HEK293 (cell line): ENCODE data around the gene NAGPA.

ENCODE experiments used
- CTCF ChIA-PET: fragments of 350-600 bp; formaldehyde crosslinking; extraction: SDS; loops from one replicate; lab custom pipeline; 2021; ENCODE audit warnings: antibody characterized with exemption; lab: Yijun Ruan, JAX
- POLR2A ChIA-PET: fragments of 300-600 bp; formaldehyde crosslinking; extraction: SDS; loops from one replicate; lab custom pipeline; 2020; ENCODE audit warnings: antibody characterized with exemption, inconsistent platforms; lab: Yijun Ruan, JAX
- H3K27ac ChIP-seq: fragments of 200-500 bp; sonication (Bioruptor generic); 2 replicates; pipeline ENCODE4 v1.5.1; 2014; ENCODE audit warnings: low read depth, low read length, control low read depth, inconsistent platforms; ENCODE audit errors: extremely low read depth
- H3K36me3 ChIP-seq, 2 experiments: fragments of 200-500 bp in 1 of 2; sonication (Bioruptor generic) in 1 of 2; 1 replicate in 1 of 2; 2 replicates in 1 of 2; pipeline ENCODE4 v1.5.1; 2014 to 2017; ENCODE audit warnings: inconsistent platforms in 2 of 2, low read length in 2 of 2; ENCODE audit not compliant: control insufficient read depth in 2 of 2, insufficient read depth in 1 of 2
- H3K4me1 ChIP-seq: fragments of 200-500 bp; sonication (Bioruptor generic); 2 replicates; pipeline ENCODE4 v1.5.1; 2014; ENCODE audit warnings: mild to moderate bottlenecking, low read length, inconsistent platforms; ENCODE audit not compliant: control insufficient read depth, insufficient read depth
- H3K4me3 ChIP-seq: 2 replicates; pipeline ENCODE4 v1.5.1; 2011; ENCODE audit warnings: low read depth, mild to moderate bottlenecking, control low read depth, low read length, moderate library complexity
- H3K9me3 ChIP-seq: fragments of 200-500 bp; sonication (Bioruptor generic); 2 replicates; pipeline ENCODE4 v1.5.1; 2014; ENCODE audit warnings: low read depth, low read length, inconsistent platforms; ENCODE audit not compliant: control insufficient read depth, insufficient read depth
- BCL11B ChIP-seq: fragments of 450-650 bp; formaldehyde crosslinking; IDR thresholded peaks from 2 replicates; pipeline ENCODE4 v1.5.1; 2016; ENCODE audit warnings: low read depth, missing biosample characterization, missing genetic modification characterization
- BCL6B ChIP-seq: fragments of 450-650 bp; formaldehyde crosslinking; IDR thresholded peaks from 2 replicates; pipeline ENCODE4 v1.5.1; 2017; ENCODE audit warnings: missing biosample characterization, missing genetic modification characterization
- FEZF1 ChIP-seq: fragments of 450-650 bp; formaldehyde crosslinking; IDR thresholded peaks from 2 replicates; pipeline ENCODE4 v1.5.1; 2016; ENCODE audit warnings: missing biosample characterization, missing genetic modification characterization
- IKZF3 ChIP-seq: fragments of 450-650 bp; IDR thresholded peaks from 2 replicates; pipeline ENCODE4 v1.5.0; 2018; ENCODE audit warnings: missing biosample characterization, mild to moderate bottlenecking, missing genetic modification characterization, moderate library complexity
- KLF8 ChIP-seq: fragments of 450-650 bp; formaldehyde crosslinking; IDR thresholded peaks from 2 replicates; pipeline ENCODE4 v1.5.1; 2016; ENCODE audit warnings: missing biosample characterization, missing genetic modification characterization
- MEIS1 ChIP-seq: sonication (generic); formaldehyde crosslinking; IDR thresholded peaks from 2 replicates; pipeline ENCODE4 v1.8.1; 2022; ENCODE audit warnings: missing genetic modification reagents, mild to moderate bottlenecking, borderline replicate concordance
- MZF1 ChIP-seq: fragments of 450-650 bp; formaldehyde crosslinking; IDR thresholded peaks from 2 replicates; pipeline ENCODE4 v1.5.1; 2017; ENCODE audit warnings: missing biosample characterization, missing genetic modification characterization, borderline replicate concordance
- OSR2 ChIP-seq: fragments of 450-650 bp; formaldehyde crosslinking; IDR thresholded peaks from 2 replicates; pipeline ENCODE4 v1.5.1; 2016; ENCODE audit warnings: missing biosample characterization, missing genetic modification characterization
- OVOL3 ChIP-seq: fragments of 450-650 bp; formaldehyde crosslinking; IDR thresholded peaks from 2 replicates; pipeline ENCODE4 v1.5.1; 2016; ENCODE audit warnings: missing biosample characterization, missing genetic modification characterization
- PRDM6 ChIP-seq: fragments of 450-650 bp; formaldehyde crosslinking; IDR thresholded peaks from 2 replicates; pipeline ENCODE4 v1.5.1; 2017; ENCODE audit warnings: missing biosample characterization, missing genetic modification characterization
- SCRT2 ChIP-seq: fragments of 450-650 bp; formaldehyde crosslinking; IDR thresholded peaks from 2 replicates; pipeline ENCODE4 v1.5.1; 2016; ENCODE audit warnings: missing biosample characterization, missing genetic modification characterization
- SETDB1 ChIP-seq: IDR thresholded peaks from one replicate; pipeline ENCODE4 v1.6.1; 2017; ENCODE audit warnings: mild to moderate bottlenecking, low read length, moderate library complexity, mixed read lengths; ENCODE audit not compliant: insufficient read length
- SP2 ChIP-seq: fragments of 450-650 bp; formaldehyde crosslinking; IDR thresholded peaks from 2 replicates; pipeline ENCODE4 v1.5.1; 2016; ENCODE audit warnings: missing biosample characterization, missing genetic modification characterization
- SP7 ChIP-seq: fragments of 450-650 bp; formaldehyde crosslinking; IDR thresholded peaks from 2 replicates; pipeline ENCODE4 v1.5.1; 2016; ENCODE audit warnings: missing biosample characterization, missing genetic modification characterization
- TRIM28 ChIP-seq: IDR thresholded peaks from 2 replicates; pipeline ENCODE4 v1.6.1; 2011; ENCODE audit warnings: low read length, control low read depth, borderline replicate concordance
- ZBTB1 ChIP-seq: fragments of 450-650 bp; formaldehyde crosslinking; IDR thresholded peaks from 2 replicates; pipeline ENCODE4 v1.5.1; 2016; ENCODE audit warnings: missing biosample characterization, missing genetic modification characterization
- ZBTB44 ChIP-seq: fragments of 450-650 bp; IDR thresholded peaks from 2 replicates; pipeline ENCODE4 v1.5.1; 2018; ENCODE audit warnings: missing biosample characterization, mild to moderate bottlenecking, missing genetic modification characterization
- ZNF175 ChIP-seq: fragments of 450-650 bp; formaldehyde crosslinking; IDR thresholded peaks from 2 replicates; pipeline ENCODE4 v1.5.1; 2016; ENCODE audit warnings: missing biosample characterization, missing genetic modification characterization
- ZNF23 ChIP-seq: fragments of 450-650 bp; formaldehyde crosslinking; IDR thresholded peaks from 2 replicates; pipeline ENCODE4 v1.5.1; 2016; ENCODE audit warnings: missing biosample characterization, missing genetic modification characterization, borderline replicate concordance
- ZNF266 ChIP-seq: fragments of 450-650 bp; formaldehyde crosslinking; IDR thresholded peaks from 2 replicates; pipeline ENCODE4 v1.5.1; 2016; ENCODE audit warnings: missing biosample characterization, missing genetic modification characterization, low read depth
- ZNF391 ChIP-seq: fragments of 450-650 bp; formaldehyde crosslinking; IDR thresholded peaks from 2 replicates; pipeline ENCODE4 v1.5.1; 2016; ENCODE audit warnings: low read depth, missing biosample characterization, missing genetic modification characterization, borderline replicate concordance
- ZNF398 ChIP-seq: fragments of 450-650 bp; formaldehyde crosslinking; IDR thresholded peaks from 2 replicates; pipeline ENCODE4 v1.5.1; 2017; ENCODE audit warnings: missing biosample characterization, missing genetic modification characterization
- ZNF423 ChIP-seq: fragments of 450-650 bp; formaldehyde crosslinking; IDR thresholded peaks from 2 replicates; pipeline ENCODE4 v1.5.1; 2016; ENCODE audit warnings: missing biosample characterization, missing genetic modification characterization
- ZNF488 ChIP-seq: fragments of 450-650 bp; formaldehyde crosslinking; IDR thresholded peaks from 2 replicates; pipeline ENCODE4 v1.5.1; 2016; ENCODE audit warnings: missing biosample characterization, missing genetic modification characterization
- ZNF580 ChIP-seq: fragments of 450-650 bp; formaldehyde crosslinking; IDR thresholded peaks from 2 replicates; pipeline ENCODE4 v1.5.1; 2016; ENCODE audit warnings: missing biosample characterization, missing genetic modification characterization
- ZNF626 ChIP-seq: fragments of 450-650 bp; sonication (Bioruptor Pico); formaldehyde crosslinking; IDR thresholded peaks from 2 replicates; pipeline ENCODE4 v1.5.1; 2018; ENCODE audit warnings: missing biosample characterization, missing genetic modification characterization, inconsistent platforms
- ZNF645 ChIP-seq: fragments of 450-650 bp; formaldehyde crosslinking; IDR thresholded peaks from 2 replicates; pipeline ENCODE4; 2016; ENCODE audit warnings: missing biosample characterization, missing genetic modification characterization
- ZNF777 ChIP-seq: fragments of 450-650 bp; formaldehyde crosslinking; IDR thresholded peaks from 2 replicates; pipeline ENCODE4 v1.5.1; 2017; ENCODE audit warnings: missing biosample characterization, missing genetic modification characterization, borderline replicate concordance

NAGPA gene

GRCh38 chr16:5031601-5032000 lies 2.1 kb downstream of the NAGPA start:
- no peaks in the 10 kb centered on the region for H3K4me1 ChIP-seq
- no peak overlapping the region for H3K4me3 ChIP-seq
- TF ChIP-seq BCL11B (no peak), PRDM6 (tag by site-specific recombination) (no peak), ZNF580 (tag by site-specific recombination) (no peak), TRIM28 (no peak), ZNF645 (tag by site-specific recombination) (no peak), MEIS1 (no peak), SETDB1 (no peak), KLF8 (no peak), ZNF626 (tag by site-specific recombination) (no peak), ZNF398 (no peak), ZBTB44 (no peak), SP2 (tag by site-specific recombination) (no peak), ZNF23 (tag by site-specific recombination) (no peak), ZBTB1 (tag by site-specific recombination) (no peak), OVOL3 (tag by site-specific recombination) (no peak), ZNF488 (tag by site-specific recombination) (no peak), SP7 (no peak), OSR2 (tag by site-specific recombination) (no peak)
- TF ChIP-seq, all 188 proteins: peak for 0
- Histone ChIP-seq H3K27ac (no peak overlapping the region), H3K36me3 (no peaks in the 10 kb centered on the region), H3K9me3 (no peaks in the 10 kb centered on the region)
- POLR2A ChIA-PET, result no interaction called here
- CTCF ChIA-PET, result interaction anchor here (0.8 kb wide), 1 partner anchor 406 kb away, joined by 3 read pairs; no protein-coding TSS in a partner anchor

- H3K9me3 ChIP-seq, result no peaks in the 10 kb centered on the region
- ChIA-PET CTCF (interaction anchor here (0.5 to 0.8 kb wide), 4 partner anchors 14 to 68 kb away, joined by 3 to 7 read pairs (median 3); no protein-coding TSS in a partner anchor), POLR2A (interaction anchor here (0.7 kb wide), 1 partner anchor 23 kb away, joined by 3 read pairs; no protein-coding TSS in a partner anchor)
- H3K36me3 ChIP-seq, result no peaks in the 10 kb centered on the region
- no peak overlapping the region for H3K27ac ChIP-seq
- no peaks in the 10 kb centered on the region for H3K4me1 ChIP-seq
- H3K4me3 ChIP-seq, result no peak overlapping the region
- no peak for TF ChIP-seq IKZF3 (tag by site-specific recombination)
- no peak for TF ChIP-seq ZNF777
- no peak for TF ChIP-seq SCRT2
- no peak for TF ChIP-seq ZNF175 (tag by site-specific recombination)
- no peak for TF ChIP-seq BCL6B (tag by site-specific recombination)
- no peak for TF ChIP-seq ZNF391 (tag by site-specific recombination)
- no peak for TF ChIP-seq MZF1 (tag by site-specific recombination)
- no peak for TF ChIP-seq FEZF1 (tag by site-specific recombination)
- no peak for TF ChIP-seq ZNF423 (tag by site-specific recombination)
- TF ChIP-seq ZNF266 (tag by site-specific recombination), result no peak
These were observed 3.4 kb downstream of the NAGPA start for GRCh38 chr16:5030251-5030870.
